PFSK-1 (cell line): ENCODE data around the gene BACE2.

Experiments
- FOXP2 ChIP-seq: optimal IDR thresholded peaks from 2 replicates; pipeline ENCODE3; 2011; ENCODE audit warnings: borderline replicate concordance, control low read depth, inconsistent platforms; ENCODE audit not compliant: insufficient read depth; ENCODE audit errors: extremely low read length, extremely low read depth
- POLR2AphosphoS5 ChIP-seq: IDR thresholded peaks from 2 replicates; pipeline ENCODE4 v1.6.1; 2012; ENCODE audit warnings: low read depth, mild to moderate bottlenecking, control low read depth, low read length, moderate library complexity
- REST ChIP-seq, 2 experiments: IDR thresholded peaks; 2 replicates each; pipeline versions ENCODE4 v1.6.1 to v1.8.0; 2011 to 2012; ENCODE audit warnings: low read depth in 2 of 2, low read length in 2 of 2, control low read depth in 1 of 2, inconsistent platforms in 1 of 2, mild to moderate bottlenecking in 1 of 2, moderate library complexity in 1 of 2; ENCODE audit not compliant: insufficient read depth in 1 of 2
- SIN3A ChIP-seq: IDR thresholded peaks from 2 replicates; pipeline ENCODE4 v1.6.1; 2012; ENCODE audit warnings: mild to moderate bottlenecking, low read length, moderate library complexity, borderline replicate concordance; ENCODE audit not compliant: insufficient read depth
- TAF1 ChIP-seq: IDR thresholded peaks from 2 replicates; pipeline ENCODE4 v1.6.1; 2012; ENCODE audit warnings: low read length, control low read depth, borderline replicate concordance; ENCODE audit not compliant: insufficient read depth

BACE2 gene

GRCh38 chr21:41243107-41243506, 75.1 kb downstream of the BACE2 start:
- no peak for TF ChIP-seq FOXP2
- no peak for TF ChIP-seq REST (IDR thresholded peaks at IDR 0.05; ENCODE audit: insufficient read depth in 1 of 2, low read depth in 2 of 2, low read length in 2 of 2)
- TF ChIP-seq POLR2AphosphoS5 = no peak
- TF ChIP-seq TAF1 = no peak
- TF ChIP-seq SIN3A = no peak

- no peak for TF ChIP-seq POLR2AphosphoS5
- no peak for TF ChIP-seq TAF1
- no peak for TF ChIP-seq REST (IDR thresholded peaks at IDR 0.05; ENCODE audit: insufficient read depth in 1 of 2, low read depth in 2 of 2, low read length in 2 of 2)
- no peak for TF ChIP-seq FOXP2
- TF ChIP-seq SIN3A = no peak
Observed at GRCh38 chr21:41245509-41246135, 77.7 kb downstream of the BACE2 start.

DNA sequence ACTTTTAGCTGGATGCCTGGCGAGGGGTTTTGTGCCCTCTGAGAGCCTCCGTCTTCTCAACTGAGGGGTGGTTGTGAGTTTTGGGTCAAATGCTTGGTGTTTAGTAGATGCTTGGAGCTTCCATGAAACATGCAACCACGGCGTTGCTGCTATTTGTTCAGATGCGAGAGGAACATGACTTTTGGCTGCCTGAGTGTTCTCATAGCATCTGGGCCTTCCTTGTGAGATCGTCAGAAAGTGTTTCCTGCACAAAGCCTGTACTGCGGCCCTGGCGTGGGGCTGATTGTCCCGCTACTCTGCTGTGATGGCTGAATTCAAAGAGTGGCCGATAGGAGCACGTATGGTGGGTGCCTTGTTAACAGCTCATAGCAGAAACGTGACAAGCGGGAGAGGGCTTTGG, 78.8 kb downstream of the BACE2 start:
- no peak for TF ChIP-seq REST (IDR thresholded peaks at IDR 0.05; ENCODE audit: insufficient read depth in 1 of 2, low read depth in 2 of 2, low read length in 2 of 2)
- no peak for TF ChIP-seq POLR2AphosphoS5
- no peak for TF ChIP-seq TAF1
- no peak for TF ChIP-seq SIN3A
- TF ChIP-seq FOXP2 = no peak

DNA sequence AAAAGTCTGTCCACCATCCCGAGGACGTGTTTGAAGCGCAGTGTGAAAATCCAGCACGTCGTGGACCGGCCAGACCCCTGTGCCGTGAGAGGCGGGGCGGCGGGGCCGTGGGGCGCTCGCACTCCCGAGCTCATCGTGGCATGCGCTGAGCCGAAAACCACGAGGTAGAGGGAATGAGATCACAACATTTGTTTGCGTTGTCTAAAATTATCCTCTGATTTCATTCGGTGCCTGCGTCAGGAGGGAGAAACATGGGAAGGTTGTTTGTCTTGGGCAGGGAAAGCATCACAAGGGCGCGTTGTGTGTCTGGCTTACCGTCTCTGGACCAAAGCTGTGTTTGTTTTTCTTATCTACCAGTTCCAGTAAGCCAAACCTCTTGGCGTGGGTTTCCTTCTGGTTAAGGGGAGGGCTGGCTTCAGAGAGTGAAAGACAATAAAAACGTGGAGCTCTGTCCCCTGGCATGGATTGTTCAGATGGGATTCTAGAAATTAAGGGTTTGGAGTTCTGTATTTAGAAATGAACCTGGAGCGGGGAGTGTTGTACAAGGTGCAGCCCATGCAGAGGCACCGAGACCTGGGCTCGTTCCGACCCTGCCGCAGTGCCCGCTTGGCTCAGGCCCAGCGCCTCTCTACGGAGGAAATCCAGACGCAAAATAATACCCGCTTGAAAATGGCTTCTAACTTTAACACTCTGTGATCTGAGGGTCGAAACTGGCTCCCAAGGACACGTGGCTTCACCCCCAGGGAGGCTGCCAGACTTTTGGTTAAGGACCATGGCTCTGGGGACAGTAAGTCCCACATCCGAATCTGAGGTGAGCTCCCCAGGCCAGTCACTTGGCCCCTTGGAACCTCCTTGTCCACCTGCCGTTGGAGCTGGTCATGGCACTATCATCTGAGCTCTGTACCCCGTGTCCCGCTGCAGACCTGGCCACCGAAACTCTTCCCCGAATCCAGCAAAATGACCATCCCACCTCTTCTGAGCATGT, 79.9 kb downstream of the BACE2 start:
- TF ChIP-seq TAF1 (no peak), SIN3A (no peak), POLR2AphosphoS5 (no peak), REST (IDR thresholded peaks at IDR 0.05; ENCODE audit: insufficient read depth in 1 of 2, low read depth in 2 of 2, low read length in 2 of 2) (no peak), FOXP2 (no peak)
